ENCODE results near the gene ENDOU. TPM values are rescaled to one million over a fixed set of nuclear protein-coding genes. Genes with fewer than 3 reads are reported as not detected.

Gene ENDOU
- total and polyA plus RNA-seq, 2 donors from 2014 or later = 0.28 to 0.91 TPM

GRCh38 chr12:47748899-47749298, 23.6 kb upstream of the ENDOU start:
- intact Hi-C loops (cut with DNase I) = no loop called here
- H3K9ac ChIP-seq (ENCODE audit: low read length in 3 of 3) = no peak overlapping the region
- FAIRE-seq (no peak), DNase-seq (no peak)
- no peaks in the 10 kb centered on the region for H3K27me3 ChIP-seq (ENCODE audit: control insufficient read depth, insufficient read depth, low read length)
- H3K9me3 ChIP-seq (ENCODE audit: control insufficient read depth in 2 of 3, insufficient read depth in 1 of 3, low read length in 3 of 3) = no peaks in the 10 kb centered on the region
- H3K4me1 ChIP-seq (ENCODE audit: control insufficient read depth in 2 of 3, insufficient read depth in 2 of 3, low read depth in 1 of 3, low read length in 3 of 3) = peaks cover 2 to 20% (median 12%) of the 10 kb centered on the region in 3 donors
- H3K4me3 ChIP-seq (ENCODE audit: low read length in 3 of 3) = no peak overlapping the region
- H3K27ac ChIP-seq (ENCODE audit: low read depth in 2 of 2, low read length in 2 of 2) = no peak overlapping the region
- peaks cover 0 to 40% (median 27%) of the 10 kb centered on the region in 3 donors for H3K36me3 ChIP-seq (ENCODE audit: control insufficient read depth in 2 of 3, insufficient read depth in 3 of 3, low read length in 3 of 3)
- no peak for TF ChIP-seq CTCF (IDR thresholded peaks at IDR 0.05; ENCODE audit: borderline replicate concordance, extremely low read depth, insufficient read depth)

GRCh38 chr12:47748507-47748828, 23.2 kb upstream of the ENDOU start:
- H3K27ac ChIP-seq (ENCODE audit: low read depth in 2 of 2, low read length in 2 of 2) = no peak overlapping the region
- DNase-seq (no peak), FAIRE-seq (no peak)
- no peaks in the 10 kb centered on the region for H3K27me3 ChIP-seq (ENCODE audit: control insufficient read depth, insufficient read depth, low read length)
- no peak overlapping the region for H3K4me3 ChIP-seq (ENCODE audit: low read length in 3 of 3)
- intact Hi-C loops (cut with DNase I) = no loop called here
- no peaks in the 10 kb centered on the region for H3K9me3 ChIP-seq (ENCODE audit: control insufficient read depth in 2 of 3, insufficient read depth in 1 of 3, low read length in 3 of 3)
- H3K9ac ChIP-seq (ENCODE audit: low read length in 3 of 3) = no peak overlapping the region
- peaks cover 0 to 36% (median 27%) of the 10 kb centered on the region in 3 donors for H3K36me3 ChIP-seq (ENCODE audit: control insufficient read depth in 2 of 3, insufficient read depth in 3 of 3, low read length in 3 of 3)
- TF ChIP-seq CTCF (IDR thresholded peaks at IDR 0.05; ENCODE audit: borderline replicate concordance, extremely low read depth, insufficient read depth) = no peak
- H3K4me1 ChIP-seq (ENCODE audit: control insufficient read depth in 2 of 3, insufficient read depth in 2 of 3, low read depth in 1 of 3, low read length in 3 of 3) = peaks cover 0 to 17% (median 8%) of the 10 kb centered on the region in 3 donors

- Histone ChIP-seq H3K27me3 (ENCODE audit: control insufficient read depth, insufficient read depth, low read length) (no peaks in the 10 kb centered on the region), H3K9me3 (ENCODE audit: control insufficient read depth in 2 of 3, insufficient read depth in 1 of 3, low read length in 3 of 3) (no peaks in the 10 kb centered on the region), H3K9ac (ENCODE audit: low read length in 3 of 3) (no peak overlapping the region), H3K4me3 (ENCODE audit: low read length in 3 of 3) (no peak overlapping the region), H3K4me1 (ENCODE audit: control insufficient read depth in 2 of 3, insufficient read depth in 2 of 3, low read depth in 1 of 3, low read length in 3 of 3) (peaks cover 0 to 12% (median 2%) of the 10 kb centered on the region in 3 donors), H3K36me3 (ENCODE audit: control insufficient read depth in 2 of 3, insufficient read depth in 3 of 3, low read length in 3 of 3) (peaks cover 0 to 36% (median 27%) of the 10 kb centered on the region in 3 donors), H3K27ac (ENCODE audit: low read depth in 2 of 2, low read length in 2 of 2) (no peak overlapping the region)
- intact Hi-C loops (cut with DNase I) = no loop called here
- FAIRE-seq (no peak), DNase-seq (no peak)
- no peak for TF ChIP-seq CTCF (IDR thresholded peaks at IDR 0.05; ENCODE audit: borderline replicate concordance, extremely low read depth, insufficient read depth)
Measured at GRCh38 chr12:47747596-47748506, 22.6 kb upstream of the ENDOU start.

Data from kidney (tissue), 14 donors.